Colon (tissue), 2 donors: ENCODE measurements around the gene CHRM2.

ENCODE experiments used
- FAIRE-seq: peaks from 2 replicates; lab custom pipeline; 2012; peaks lifted over from hg19 to GRCh38; lab: Jason Lieb, UNC
- donor health status: control.
- donor health status: control.

CHRM2 gene

DNA sequence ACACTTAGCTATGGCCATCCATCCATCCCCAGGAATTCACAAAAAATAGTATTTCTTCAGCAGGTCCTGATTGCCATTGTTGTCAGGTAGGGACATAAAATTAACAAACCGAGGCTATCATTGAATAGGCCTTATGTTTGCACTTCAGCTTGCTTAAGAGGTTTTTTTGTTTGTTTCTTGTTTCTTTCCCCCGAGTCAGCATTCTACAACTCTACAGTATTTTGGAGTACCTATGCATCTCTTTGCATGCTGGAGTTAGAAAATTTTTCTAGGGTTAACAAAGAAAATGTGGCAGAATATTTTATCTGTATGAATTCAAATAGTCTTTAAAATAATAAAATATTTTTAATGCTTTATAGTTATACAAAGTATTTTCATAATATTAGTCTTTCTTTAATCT is 26.3 kb downstream of the CHRM2 start:
- no peak for FAIRE-seq

- FAIRE-seq: no peak
These were observed 29.2 kb downstream of the CHRM2 start for GRCh38 chr7:136897676-136898075.

DNA sequence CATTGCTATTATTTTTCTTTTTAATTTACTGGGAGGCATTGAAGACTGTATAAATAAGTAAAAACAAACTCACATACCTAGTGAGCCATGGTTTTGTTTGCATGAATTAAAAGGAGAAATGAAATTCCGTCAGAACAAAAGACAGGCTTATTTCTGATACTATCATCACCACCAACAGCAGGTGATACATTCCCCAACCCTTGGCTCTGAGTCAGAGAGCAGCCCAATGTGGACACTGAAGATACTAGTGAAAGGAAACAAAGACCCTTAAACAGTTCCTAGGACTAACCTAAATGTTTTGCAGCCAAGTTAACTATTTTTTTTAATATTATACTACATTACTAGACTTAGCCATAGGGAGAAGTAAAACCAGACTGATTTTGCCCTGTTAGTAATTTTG is 31.6 kb downstream of the CHRM2 start:
- FAIRE-seq: no peak

- no peak for FAIRE-seq
These were observed 42.3 kb downstream of the CHRM2 start for GRCh38 chr7:136910771-136911170.

DNA sequence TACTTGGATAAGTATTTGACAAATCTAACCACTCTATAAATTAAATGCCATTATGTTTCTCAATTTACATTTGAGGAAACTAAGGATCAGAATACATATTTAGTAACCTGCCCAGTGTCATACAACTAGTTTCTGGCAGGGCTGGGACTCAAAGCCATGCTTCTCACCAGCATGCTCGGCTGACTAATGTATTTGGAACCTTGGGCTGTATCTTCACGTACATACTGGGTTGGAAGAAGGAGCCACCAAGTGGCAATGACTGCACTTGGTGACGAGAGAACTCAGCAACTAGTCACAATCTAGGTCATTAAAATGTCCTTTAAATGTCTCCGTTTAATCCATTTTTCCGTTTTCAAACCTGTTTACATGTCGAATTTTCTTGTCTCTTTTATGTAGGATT is 42.9 kb downstream of the CHRM2 start:
- FAIRE-seq: no peak

- FAIRE-seq: no peak
These were observed 43.9 kb downstream of the CHRM2 start for GRCh38 chr7:136912339-136912738.

GRCh38 chr7:136914016-136914415 is 45.6 kb downstream of the CHRM2 start:
- no peak for FAIRE-seq

GRCh38 chr7:136919820-136920219 is 51.4 kb downstream of the CHRM2 start:
- FAIRE-seq: no peak

DNA sequence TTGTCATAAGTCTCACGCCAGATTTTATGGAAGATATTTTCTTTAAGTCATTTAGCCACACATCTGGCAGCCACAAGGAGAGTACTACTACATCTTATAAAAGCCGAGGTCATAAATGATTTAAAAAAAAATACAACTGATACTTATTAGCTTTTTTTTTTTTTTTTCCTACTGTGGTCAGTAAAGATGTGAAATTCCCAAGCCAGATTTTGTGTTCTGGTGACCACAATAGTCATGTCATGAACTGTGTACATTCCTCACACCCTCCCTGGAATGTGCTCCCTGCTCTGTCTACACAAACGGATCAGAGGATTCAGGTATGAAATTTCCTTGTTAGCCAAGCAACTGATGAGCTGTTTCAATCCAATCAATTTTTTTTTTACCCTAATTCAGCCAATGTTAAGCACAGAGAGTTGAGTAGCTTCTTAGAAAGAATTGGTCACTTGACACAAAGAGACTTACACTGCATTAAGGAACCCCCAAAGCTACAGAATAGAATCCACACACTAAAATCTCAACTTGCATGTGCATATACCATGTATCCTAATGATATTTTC is 54.7 kb downstream of the CHRM2 start:
- no peak for FAIRE-seq

DNA sequence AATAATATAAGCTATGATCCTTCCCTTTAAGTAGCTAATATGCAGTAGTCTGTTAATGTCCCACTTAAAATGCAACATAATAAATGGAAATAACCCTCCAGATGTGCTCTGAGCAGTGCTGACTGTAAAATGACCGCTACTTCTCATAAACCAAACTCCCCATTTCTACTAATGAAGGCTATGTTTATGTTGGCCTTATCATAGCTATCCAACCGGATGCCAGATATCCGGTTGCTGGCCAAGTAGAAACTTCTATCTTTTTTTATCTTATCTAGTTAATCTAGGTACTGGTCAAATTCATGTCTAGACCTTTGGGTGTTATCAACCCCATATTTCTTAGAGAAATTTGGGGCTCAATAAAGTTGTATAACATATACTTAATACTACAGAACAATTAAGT is 56.6 kb downstream of the CHRM2 start:
- no peak for FAIRE-seq

- no peak for FAIRE-seq
These were observed 57.1 kb downstream of the CHRM2 start for GRCh38 chr7:136925556-136925955.

DNA sequence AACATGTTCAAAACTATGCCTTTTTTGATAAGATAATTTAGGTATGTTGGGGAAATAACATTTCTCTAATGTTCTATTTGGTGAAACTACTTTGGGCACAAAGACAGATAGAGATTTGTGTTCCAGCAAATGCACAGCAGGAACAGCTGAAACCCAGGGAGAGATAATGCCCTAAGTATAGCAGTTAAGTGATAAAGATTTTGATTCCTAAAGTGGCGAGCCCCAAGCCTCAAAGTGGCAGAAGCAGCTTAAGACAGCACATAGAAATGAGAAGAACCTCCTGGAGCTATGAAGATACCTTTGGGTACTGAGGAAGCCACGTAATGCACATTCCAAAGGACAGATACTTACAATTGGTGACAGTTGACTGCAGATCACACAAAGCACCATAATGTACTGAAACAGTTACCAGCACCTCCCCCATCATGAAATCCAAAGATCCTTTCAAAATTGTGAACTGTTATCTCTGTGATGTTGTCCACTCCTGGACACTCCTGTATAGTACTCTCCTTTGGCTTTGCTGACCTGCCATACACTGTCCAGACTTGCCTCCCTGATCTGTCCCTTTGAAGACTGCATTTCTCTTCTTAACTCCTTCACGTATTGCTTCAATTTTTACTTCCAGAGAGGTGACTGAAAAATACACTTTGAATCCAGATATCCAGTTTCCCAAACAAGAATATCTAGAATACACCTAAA is 62.9 kb downstream of the CHRM2 start:
- no peak for FAIRE-seq

DNA sequence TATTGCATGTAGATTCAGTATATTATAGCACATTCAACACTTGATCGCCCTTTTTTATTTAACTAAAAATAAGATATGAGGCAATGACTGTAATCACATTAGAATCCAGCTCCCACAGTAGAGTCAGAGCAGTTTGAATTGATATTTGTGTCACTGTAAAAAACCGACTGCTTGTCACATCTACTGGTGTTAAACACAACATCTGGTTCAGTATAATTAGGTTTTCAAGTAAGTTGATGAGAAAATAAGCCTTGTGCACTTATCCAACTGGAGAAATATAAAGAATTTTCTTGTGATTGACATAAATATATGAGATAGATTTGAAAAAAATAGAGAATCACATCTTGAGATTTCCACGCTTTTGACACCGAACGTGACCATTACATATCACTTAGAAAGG is 69.0 kb downstream of the CHRM2 start:
- no peak for FAIRE-seq

GRCh38 chr7:136938476-136938875 is 70.0 kb downstream of the CHRM2 start:
- FAIRE-seq: no peak

GRCh38 chr7:136940122-136940521 is 71.7 kb downstream of the CHRM2 start:
- FAIRE-seq: no peak

- no peak for FAIRE-seq
These were observed 72.5 kb downstream of the CHRM2 start for GRCh38 chr7:136940917-136941316.

- FAIRE-seq: no peak
These were observed 73.4 kb downstream of the CHRM2 start for GRCh38 chr7:136941816-136942215.

DNA sequence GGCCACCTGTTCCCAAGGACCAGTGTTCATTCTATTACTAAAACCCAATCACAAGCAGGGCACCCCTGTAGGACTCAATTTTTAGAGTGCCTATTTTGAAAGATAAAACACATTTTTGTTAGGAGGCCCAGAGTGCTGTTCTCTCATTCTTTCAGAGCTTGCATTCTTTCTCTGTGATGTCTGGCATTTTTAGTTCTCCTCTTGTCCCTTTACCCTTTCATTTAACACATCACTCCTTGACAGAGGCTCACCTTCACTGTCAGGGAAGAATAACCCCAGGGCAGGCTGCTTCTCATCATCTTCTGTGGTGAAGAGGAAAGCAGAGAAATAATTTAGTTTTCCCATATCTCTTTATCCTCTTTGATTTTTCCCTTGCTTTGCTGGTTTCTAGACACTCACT is 73.9 kb downstream of the CHRM2 start:
- no peak for FAIRE-seq

DNA sequence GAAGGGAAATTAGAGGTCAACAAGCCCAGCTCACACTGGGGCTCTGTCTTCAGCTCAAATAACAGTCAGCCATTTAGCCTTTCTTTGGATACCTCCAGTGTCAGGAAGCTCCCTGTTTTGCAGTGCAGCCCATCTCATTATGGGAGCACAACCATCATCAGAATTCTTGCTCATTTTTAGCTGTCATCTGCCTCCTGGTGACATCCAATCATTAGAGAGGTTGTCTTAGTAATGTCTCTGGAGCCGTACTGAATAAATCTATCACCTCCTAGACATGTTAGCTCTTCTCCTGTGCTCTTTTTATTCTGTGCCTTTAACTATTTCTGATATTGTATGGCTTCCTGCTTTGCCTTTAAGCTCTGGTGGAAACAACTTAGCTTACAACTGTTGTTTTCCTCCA is 74.5 kb downstream of the CHRM2 start:
- no peak for FAIRE-seq

DNA sequence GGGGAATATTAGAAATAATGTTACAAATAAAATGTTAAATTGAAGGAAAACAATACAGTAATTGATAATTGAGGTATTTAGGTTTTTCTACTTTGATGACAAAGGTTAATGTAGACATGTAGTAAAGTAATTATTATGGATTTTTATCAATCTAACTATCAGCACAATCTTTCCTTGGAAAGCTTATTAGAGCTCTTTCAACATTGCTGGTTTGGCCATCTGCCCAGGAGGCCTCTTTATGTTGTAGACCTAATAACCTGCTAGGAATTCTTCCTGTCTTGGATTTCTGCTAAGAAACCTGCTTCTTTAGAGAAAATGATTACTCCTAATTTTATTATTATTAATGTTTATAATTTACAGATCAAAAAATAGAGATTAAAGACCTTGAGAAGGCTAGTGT is 78.9 kb downstream of the CHRM2 start:
- FAIRE-seq: no peak

DNA sequence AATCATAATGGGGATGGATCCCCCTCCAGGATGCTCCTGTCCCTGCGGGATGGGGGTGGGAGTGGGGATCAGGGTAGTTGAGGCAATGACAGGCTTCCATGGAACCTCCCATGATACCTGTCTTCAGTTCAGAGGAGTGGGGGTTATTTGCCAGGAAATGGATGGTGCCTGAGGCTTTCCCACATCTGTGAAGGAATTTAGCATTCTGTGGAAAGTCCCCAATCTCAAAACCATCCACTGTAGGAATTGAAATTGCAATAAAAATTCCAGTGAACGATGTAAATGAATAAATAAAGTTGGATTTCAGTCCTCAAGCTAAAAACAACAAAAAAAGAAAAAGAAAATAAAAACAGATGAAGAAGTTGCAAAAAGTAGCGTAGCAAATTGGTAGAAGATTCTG is 81.9 kb downstream of the CHRM2 start:
- FAIRE-seq: no peak

DNA sequence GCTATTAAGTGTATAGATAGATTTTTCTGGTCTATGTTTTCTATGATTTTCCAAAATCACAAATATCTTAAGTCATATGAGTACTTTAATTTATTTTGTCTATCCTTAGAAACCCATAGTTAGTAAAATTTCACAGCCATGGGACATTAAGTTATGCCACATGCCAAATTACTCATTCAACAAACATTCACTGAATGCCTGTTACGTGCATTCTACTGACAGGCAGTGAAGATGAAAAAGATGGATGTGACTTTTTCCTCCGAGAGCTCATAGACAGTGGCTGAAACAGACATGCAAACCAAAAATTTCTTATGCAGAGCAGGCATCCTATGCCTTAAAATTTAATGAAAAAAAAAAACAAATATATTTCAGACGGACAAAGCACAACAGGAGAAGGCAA is 84.9 kb downstream of the CHRM2 start:
- FAIRE-seq: no peak

DNA sequence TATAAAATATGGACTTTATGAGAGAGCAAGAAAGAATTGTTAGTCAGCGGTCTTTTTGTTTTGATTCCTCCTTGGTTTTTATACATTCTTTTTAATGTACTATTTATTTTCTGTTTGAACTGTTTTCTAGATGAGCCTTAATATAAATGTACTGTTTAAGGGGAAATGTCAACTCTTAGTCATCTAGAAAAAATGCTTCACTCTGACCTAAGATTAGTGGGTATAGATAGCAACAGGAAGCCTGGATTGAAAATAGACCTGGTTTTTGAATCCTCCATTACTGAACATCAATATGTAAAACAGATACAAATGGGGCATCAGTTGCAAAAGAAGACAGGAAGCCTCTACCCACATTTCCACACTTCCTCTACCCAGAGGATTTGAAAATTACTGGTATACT is 87.8 kb downstream of the CHRM2 start:
- FAIRE-seq: no peak

DNA sequence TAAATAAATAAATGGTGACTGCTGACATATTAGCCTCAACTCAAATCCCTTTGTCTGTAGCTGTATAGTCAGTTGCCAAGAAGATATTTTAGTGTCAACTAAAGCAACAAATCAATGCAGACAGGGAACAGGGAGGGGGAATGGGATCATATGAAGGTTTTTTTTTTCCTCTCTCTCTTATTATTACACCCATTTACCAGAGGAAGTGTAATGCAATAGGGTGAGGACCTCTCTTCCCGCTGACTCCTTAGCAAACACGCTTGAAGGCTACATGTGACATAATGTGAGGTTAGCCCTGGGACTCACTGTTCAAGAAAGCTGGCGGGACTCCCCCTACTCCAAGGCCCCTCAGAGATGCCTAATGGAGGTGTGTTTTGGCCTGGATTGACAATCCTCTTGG is 88.2 kb downstream of the CHRM2 start:
- no peak for FAIRE-seq

DNA sequence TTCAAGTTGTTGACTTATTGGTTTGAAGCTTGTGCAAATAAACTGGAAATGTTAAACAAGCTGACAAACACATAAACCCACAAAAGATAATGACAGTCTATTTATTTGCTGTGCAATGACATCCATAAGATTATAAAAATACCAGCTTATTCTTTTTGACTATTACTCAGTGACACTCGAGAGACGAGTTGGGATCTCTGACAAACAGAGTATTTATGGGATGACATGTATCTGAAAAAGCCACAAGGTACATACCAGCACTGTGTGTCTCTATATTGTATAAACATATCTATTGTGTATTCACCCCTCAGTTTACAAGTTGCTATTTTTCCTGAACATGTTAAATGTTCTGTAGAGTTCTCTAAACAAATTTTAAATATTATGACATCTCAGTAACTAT is 88.9 kb downstream of the CHRM2 start:
- no peak for FAIRE-seq
